Stimulated activated CD4-positive, alpha-beta T cell treated with anti-CD3 and anti-CD28 coated beads, Interleukin-1b, Interleukin-23, amount 100 ng/mL, for 24 hours (primary cell): ENCODE results near the gene KRT35.

Experiments used
- DNase-seq, 4 experiments: peaks; one replicate each; pipeline ENCODE4 v3.0.0-alpha.2; 2020; ENCODE audit warnings: low read depth in 4 of 4, low spot score in 1 of 4

KRT35 gene

GRCh38 chr17:41490000-41490990 is 9.3 kb upstream of the KRT35 start:
- DNase-seq = no peak

DNA sequence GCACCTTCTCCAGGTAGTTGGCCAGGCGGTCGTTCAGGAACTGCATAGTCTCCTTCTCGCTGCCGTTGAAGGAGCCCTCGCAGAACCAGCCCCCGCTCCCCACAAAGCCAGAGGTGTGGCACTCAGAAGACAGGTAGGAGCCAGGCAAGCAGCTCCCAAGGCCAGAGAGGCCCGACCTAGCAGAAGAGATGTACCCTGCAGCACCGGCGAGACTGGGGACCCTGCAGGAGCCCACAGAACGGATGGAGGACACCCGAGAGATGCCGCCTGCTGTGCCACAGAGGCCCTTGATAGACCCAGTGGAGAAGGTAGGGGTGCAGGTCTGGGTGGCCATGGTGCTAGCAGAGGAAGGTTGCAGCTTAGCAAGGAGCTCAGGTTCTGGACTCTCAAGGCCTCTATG is 8.6 kb upstream of the KRT35 start, which contains the start of gene KRT36:
KRT36 (minus strand) TSS at position 380 of the 400 bp plus-strand sequence; CDS start at position 334, 46 bp downstream.
- DNase-seq = no peak

DNA sequence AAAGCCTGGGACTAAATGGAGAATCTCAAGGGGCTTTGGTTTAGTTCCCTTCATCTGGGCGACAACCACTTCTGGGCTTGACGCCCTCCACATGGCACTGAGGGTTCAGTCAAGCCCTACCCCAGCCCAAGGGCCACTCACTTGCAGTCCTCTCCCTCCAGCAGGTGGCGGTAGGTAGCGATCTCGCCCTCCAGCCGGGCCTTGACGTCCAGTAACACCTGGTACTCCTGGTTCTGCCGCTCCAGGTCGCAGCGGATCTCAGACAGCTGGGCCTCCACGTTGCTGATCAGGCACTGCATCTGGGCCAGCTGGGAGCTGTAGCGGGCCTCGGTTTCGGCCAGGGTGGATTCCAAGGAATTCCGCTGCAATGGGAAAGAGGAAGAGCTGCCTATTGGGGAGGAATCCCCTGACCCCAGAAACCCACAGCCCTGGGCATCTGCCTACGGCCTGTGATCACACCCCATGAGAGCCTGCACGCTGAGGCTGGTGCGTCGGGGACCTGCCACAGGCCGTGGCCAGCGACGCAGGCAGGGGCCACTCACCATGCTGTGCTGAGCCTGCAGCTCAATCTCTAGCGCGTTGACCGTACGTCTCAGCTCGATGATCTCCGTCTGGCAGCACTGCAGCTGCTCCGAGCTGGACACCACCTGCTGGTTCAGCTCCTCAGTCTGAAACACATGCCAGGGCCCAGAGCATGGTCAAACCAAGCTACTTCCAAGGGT is 6.0 kb upstream of the KRT35 start:
- peak in 2 of 4 experiments; percentile 11 to 18 for DNase-seq

GRCh38 chr17:41486316-41486715 is 5.4 kb upstream of the KRT35 start:
- no peak for DNase-seq

- no peak for DNase-seq
Measured at GRCh38 chr17:41484920-41485904, 4.3 kb upstream of the KRT35 start.

DNA sequence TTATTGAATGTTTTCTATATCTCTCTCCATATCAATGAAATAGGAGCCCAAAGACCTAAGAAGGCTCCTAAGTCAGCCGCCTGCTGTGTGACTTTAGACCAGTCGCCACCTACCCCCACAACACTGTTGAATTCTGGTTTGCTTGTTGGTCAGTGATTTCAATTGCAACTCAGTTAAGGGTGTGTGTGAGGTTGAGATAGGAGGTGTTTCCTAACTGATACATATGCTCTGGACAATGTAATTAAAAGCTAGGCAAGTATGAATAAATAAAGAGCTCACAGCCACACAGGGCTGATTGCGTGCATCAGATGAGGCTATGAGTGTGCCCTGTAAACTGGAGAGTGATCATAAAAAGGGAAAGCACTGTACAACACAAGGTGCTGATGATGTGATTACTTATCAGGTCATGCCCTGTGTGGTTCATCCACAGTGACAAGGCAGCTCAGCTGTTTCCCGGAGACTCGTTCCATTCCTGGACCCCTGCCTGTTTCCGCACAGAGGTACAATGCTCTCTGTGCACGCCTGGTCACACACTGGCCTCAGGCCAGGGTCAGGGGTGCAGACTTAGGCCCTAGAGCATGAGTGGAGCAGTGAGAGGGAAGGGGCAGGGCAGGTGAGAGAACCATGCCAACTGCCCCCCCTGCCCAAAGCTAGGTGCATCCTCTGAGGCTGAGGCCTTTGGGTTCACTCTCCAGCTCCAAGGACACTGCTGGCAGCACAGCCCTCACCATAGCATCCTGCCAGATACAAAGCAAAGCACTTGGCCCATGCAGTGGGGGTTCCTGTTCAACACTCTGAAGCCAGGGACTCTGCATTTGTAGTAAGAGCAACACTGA is 3.3 kb upstream of the KRT35 start:
- no peak for DNase-seq

- DNase-seq = no peak
Measured at GRCh38 chr17:41483531-41483930, 2.6 kb upstream of the KRT35 start.

DNA sequence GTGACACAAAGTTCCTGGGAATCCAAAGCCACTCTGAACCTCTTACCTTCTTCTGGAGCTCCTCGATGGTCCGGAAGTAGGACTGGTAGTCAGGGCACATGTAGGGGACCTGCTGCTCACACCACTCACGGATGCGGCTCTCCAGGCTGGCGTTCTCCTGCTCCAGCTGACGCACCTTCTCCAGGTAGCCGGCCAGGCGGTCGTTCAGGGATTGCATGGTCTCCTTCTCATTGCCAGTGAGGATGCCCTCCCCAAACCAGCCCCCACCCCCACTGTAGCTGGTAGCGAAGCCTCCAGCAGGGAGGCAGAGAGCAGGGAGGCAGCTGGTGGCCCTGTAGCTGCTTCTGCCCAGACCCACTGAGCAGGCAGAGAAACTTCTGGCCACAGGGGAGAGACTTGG is 370 bp downstream of the KRT35 start:
- no peak for DNase-seq

DNA sequence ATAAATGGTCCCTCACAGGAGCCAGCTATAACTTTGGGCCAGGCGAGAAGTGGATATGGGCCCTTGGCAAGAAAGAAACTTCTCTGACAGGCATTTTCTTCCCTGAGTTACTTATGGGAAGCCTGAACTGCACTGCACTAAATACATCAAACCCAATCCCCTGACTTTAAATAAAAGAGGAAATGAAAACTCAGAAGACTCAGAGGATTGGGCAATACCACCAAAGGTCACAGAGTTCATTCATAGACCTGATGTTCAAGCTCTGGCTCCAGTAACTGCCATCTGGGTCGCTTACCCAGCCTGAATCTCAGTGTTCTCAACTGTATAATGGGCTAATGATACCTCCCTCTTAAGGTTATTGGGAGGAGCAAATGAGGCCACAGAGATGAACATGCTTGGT is 815 bp downstream of the KRT35 start:
- DNase-seq = no peak

DNA sequence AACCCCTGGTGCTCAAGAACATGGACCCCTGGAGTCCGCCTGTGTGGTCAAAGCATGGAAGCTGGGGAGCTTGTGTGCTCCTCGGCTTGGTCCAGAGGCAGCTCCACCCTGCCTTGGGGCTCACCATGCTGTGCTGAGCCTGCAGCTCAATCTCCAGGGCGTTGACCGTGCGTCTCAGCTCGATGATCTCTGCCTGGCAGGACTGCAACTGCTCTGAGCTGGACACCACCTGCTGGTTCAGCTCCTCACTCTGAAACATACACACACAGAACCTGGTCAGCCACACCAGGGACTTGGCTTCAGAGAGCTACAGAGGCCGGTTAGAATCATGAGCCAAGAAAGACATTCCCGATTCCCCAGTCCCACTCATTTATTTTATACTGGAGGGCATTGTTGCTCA is 2.7 kb downstream of the KRT35 start:
- DNase-seq = no peak

- no peak for DNase-seq
Measured at GRCh38 chr17:41476866-41477815, 3.8 kb downstream of the KRT35 start.

DNA sequence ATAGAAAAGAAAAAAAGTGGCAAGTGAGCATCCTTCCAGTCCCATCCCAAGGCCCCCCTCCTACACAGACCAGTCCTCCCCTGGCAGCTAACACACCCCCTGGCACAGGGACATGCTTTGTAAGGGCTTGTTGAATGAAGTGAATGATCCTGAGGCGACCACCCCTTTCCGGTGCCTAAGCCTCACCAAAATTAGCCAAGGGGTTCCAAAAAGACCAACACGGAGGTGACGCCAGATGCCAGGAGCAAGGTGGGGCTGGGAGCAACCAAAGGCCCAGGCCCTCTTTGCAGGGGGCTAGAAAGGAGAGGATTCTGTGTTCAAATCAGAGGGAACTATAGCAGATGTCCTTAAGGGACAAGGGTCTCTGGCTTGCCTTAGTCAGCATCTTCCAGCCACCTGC is 5.5 kb downstream of the KRT35 start:
- no peak for DNase-seq

GRCh38 chr17:41474863-41475262 is 6.1 kb downstream of the KRT35 start:
- no peak for DNase-seq

GRCh38 chr17:41468346-41468745 is 12.6 kb downstream of the KRT35 start:
- no peak for DNase-seq

GRCh38 chr17:41467561-41467960 is 13.4 kb downstream of the KRT35 start:
- DNase-seq = no peak

GRCh38 chr17:41466988-41467387 is 14.0 kb downstream of the KRT35 start, which contains the start of gene KRT32:
Gene KRT32, minus strand, starts transcription at chr17:41467386. Its CDS starts 61 bp downstream, at chr17:41467325.
- no peak for DNase-seq

DNA sequence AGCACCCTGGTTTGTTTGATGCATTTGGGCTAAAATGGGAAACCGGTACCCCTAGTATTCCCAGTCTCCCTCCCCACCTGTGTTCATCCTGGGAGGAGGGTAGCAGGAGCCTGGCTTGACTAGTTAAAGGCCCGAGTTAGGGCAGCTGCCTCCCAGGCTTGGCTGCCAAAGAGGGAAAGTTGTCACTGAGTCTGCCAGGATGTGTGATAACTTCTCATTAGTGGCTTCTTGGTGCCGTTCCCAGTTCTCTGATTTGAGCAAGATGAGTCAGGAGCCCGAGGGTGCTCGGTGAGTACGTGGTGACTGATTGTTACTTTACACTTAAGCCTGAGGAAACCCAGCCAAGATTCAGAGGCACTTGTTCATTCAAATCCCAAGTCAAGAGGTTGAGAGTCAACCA is 16.3 kb downstream of the KRT35 start:
- DNase-seq = no peak

DNA sequence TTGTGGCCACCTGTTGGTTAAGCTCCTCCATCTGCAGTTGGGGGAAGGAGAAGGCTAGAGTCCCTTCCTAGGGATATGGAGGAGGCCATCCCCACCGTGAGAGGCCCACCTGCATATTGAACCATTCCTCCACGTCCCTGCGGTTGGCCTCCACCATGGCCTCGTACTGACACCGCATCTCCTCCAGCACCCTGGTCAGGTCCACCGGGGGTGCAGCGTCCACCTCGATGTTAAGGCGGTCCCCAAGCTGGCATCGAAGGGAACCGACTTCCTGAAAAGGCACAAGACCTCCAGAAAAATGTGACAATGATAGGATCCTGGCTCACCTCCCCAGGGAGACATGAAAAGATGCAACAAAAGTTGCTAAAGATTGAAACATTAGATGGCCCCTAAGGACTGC is 16.8 kb downstream of the KRT35 start:
- DNase-seq = no peak

- DNase-seq = no peak
Measured at GRCh38 chr17:41463746-41464145, 17.2 kb downstream of the KRT35 start.
